ENCODE results near the gene ZFP57.
A peak's percentile ranks its signal among the peaks of the same experiment; 100 is the strongest.

Gene ZFP57

GRCh38 chr6:29647927-29648642, 32.9 kb downstream of the ZFP57 start:
- no peak for DNase-seq (ENCODE audit: low spot score)
- TF ChIP-seq CTCF (IDR thresholded peaks at IDR 0.05; ENCODE audit: extremely low read depth, insufficient read depth, missing control alignments): peak; percentile 57
- in situ Hi-C loops (cut with MboI; ENCODE audit: low pct_unique_long_range_greater_than_20kb, low sequenced_read_pairs, unreplicated experiment): no loop called here

GRCh38 chr6:29641430-29642148, 39.4 kb downstream of the ZFP57 start:
- TF ChIP-seq CTCF (IDR thresholded peaks at IDR 0.05; ENCODE audit: extremely low read depth, insufficient read depth, missing control alignments): no peak
- no peak for DNase-seq (ENCODE audit: low spot score)
- in situ Hi-C loops (cut with MboI; ENCODE audit: low pct_unique_long_range_greater_than_20kb, low sequenced_read_pairs, unreplicated experiment): no loop called here

- DNase-seq (ENCODE audit: low spot score): no peak
- in situ Hi-C loops (cut with MboI; ENCODE audit: low pct_unique_long_range_greater_than_20kb, low sequenced_read_pairs, unreplicated experiment): no loop called here
- TF ChIP-seq CTCF (IDR thresholded peaks at IDR 0.05; ENCODE audit: extremely low read depth, insufficient read depth, missing control alignments): no peak
Observed at GRCh38 chr6:29637247-29637646, 43.7 kb downstream of the ZFP57 start.

- in situ Hi-C loops (cut with MboI; ENCODE audit: low pct_unique_long_range_greater_than_20kb, low sequenced_read_pairs, unreplicated experiment): no loop called here
- DNase-seq (ENCODE audit: low spot score): no peak
- no peak for TF ChIP-seq CTCF (IDR thresholded peaks at IDR 0.05; ENCODE audit: extremely low read depth, insufficient read depth, missing control alignments)
Observed at GRCh38 chr6:29633534-29633905, 47.4 kb downstream of the ZFP57 start.

GRCh38 chr6:29632789-29633533, 48.0 kb downstream of the ZFP57 start, which contains the start of gene GABBR1:
TSS of gene GABBR1 (minus strand) at chr6:29633183. CDS start at chr6:29632385, 798 bp downstream.
- TF ChIP-seq CTCF (IDR thresholded peaks at IDR 0.05; ENCODE audit: extremely low read depth, insufficient read depth, missing control alignments): no peak
- in situ Hi-C loops (cut with MboI; ENCODE audit: low pct_unique_long_range_greater_than_20kb, low sequenced_read_pairs, unreplicated experiment): no loop called here
- DNase-seq (ENCODE audit: low spot score): peak; percentile 94

GRCh38 chr6:29631860-29632731, 48.9 kb downstream of the ZFP57 start:
- DNase-seq (ENCODE audit: low spot score): peak; percentile 67
- no peak for TF ChIP-seq CTCF (IDR thresholded peaks at IDR 0.05; ENCODE audit: extremely low read depth, insufficient read depth, missing control alignments)
- in situ Hi-C loops (cut with MboI; ENCODE audit: low pct_unique_long_range_greater_than_20kb, low sequenced_read_pairs, unreplicated experiment): no loop called here
